ENCODE data around the gene FRMD7.
"Not testable (repeated sequence)": the region's sequence is repeated elsewhere in the genome, so short reads cannot be mapped to it uniquely, and the experiment has no call there.

Gene FRMD7, protein sequence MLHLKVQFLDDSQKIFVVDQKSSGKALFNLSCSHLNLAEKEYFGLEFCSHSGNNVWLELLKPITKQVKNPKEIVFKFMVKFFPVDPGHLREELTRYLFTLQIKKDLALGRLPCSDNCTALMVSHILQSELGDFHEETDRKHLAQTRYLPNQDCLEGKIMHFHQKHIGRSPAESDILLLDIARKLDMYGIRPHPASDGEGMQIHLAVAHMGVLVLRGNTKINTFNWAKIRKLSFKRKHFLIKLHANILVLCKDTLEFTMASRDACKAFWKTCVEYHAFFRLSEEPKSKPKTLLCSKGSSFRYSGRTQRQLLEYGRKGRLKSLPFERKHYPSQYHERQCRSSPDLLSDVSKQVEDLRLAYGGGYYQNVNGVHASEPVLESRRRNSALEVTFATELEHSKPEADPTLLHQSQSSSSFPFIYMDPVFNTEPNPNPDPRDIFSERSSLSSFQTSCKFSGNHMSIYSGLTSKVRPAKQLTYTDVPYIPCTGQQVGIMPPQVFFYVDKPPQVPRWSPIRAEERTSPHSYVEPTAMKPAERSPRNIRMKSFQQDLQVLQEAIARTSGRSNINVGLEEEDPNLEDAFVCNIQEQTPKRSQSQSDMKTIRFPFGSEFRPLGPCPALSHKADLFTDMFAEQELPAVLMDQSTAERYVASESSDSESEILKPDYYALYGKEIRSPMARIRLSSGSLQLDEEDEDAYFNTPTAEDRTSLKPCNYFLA

GRCh38 chrX:132127743-132128142 lies at the start of gene FRMD7:
Gene FRMD7, minus strand, starts transcription at chrX:132128020. Its CDS starts 176 bp downstream, at chrX:132127844.
- DNase-seq: no peak

DNA sequence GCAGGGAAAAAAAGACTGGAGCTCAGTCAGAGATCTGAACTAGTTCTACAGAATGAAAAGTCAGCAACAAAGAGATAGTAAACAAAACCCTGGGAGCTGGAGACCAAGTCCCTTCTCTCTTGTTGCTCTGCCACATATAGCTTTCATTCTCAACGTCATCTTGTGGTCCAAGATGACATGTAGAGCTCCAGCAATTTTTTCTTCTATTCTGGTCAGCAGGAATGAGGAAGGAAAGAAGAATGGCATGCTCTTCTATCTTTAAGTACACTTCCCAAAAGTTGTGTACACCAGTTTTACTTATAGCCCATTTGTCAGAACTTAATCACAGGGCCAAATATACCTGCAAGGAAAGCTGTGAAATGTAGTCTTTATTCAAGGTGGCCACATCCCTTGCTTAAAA lies 45.8 kb upstream of the FRMD7 start:
- DNase-seq: no peak

- DNase-seq: peak in 1 of 2 experiments; percentile 2
Measured at GRCh38 chrX:132171881-132172280, 44.1 kb upstream of the FRMD7 start.

GRCh38 chrX:132171478-132171877 lies 43.7 kb upstream of the FRMD7 start:
- no peak for DNase-seq

DNA sequence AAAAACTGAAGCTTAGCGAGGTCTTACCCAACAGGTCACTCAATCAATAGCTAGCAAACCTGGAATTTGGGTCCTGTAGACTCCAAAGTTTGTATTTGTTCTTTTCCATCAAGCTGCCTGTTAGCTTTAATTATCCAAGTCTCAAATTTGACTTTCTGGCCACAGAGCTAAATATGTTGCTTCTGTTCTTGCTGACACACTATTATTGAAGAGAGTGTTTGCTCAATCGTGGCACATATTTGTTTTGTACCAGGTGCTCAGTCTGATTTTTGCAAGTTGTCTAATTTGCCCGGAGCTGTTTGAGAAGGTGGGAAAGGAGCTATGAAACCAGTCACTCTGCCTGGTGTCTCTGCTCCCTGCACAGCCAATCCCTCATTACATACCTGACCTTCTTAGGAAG lies 41.7 kb upstream of the FRMD7 start:
- DNase-seq: peak; percentile 41 to 77

GRCh38 chrX:132165651-132166050 lies 37.8 kb upstream of the FRMD7 start:
- no peak for DNase-seq

- DNase-seq: no peak
Measured at GRCh38 chrX:132165005-132165404, 37.2 kb upstream of the FRMD7 start.

GRCh38 chrX:132163094-132163493 lies 35.3 kb upstream of the FRMD7 start:
- not testable (repeated sequence) for DNase-seq

GRCh38 chrX:132153166-132153565 lies 25.3 kb upstream of the FRMD7 start:
- DNase-seq: no peak

DNA sequence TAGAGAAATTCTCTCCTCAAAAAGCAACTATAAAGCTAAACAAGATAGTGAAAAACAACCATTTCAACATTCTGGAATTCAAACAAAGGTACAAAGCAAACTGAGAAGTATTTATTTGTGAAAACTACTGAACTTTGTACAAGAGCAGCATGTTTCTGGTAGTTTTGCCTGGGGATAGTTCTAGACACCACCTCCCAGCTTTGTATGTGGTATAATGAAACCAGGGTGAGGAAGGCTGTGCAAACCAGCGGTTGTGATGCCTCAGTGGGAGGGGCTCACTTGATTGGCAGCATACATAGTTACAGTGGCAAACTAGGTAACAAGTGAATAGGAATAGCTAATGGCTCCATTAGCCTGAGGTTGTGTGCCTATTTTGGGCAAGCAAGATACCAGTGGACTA lies 18.6 kb upstream of the FRMD7 start:
- DNase-seq: no peak

- no peak for DNase-seq
Measured at GRCh38 chrX:132144061-132144460, 16.2 kb upstream of the FRMD7 start.

DNA sequence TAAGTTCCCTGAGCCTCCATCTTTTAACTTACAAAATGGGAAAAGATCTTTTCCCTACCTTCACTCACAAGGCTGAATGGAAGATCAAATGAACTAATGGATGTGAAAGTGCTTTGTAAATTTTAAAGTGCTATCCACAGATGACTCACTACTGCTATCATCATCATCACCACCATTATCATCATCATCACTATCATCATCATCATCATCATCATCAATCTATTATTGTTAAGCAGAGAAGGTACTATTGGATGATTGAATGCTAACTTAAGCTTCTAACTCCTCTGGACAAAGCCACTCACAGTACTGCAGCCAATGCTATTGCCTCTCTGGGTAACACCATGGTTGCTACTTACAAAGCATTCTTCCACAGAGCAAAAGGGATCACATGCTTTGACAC lies 1.9 kb downstream of the FRMD7 start:
- no peak for DNase-seq

GRCh38 chrX:132120913-132121312 lies 6.9 kb downstream of the FRMD7 start:
- no peak for DNase-seq

DNA sequence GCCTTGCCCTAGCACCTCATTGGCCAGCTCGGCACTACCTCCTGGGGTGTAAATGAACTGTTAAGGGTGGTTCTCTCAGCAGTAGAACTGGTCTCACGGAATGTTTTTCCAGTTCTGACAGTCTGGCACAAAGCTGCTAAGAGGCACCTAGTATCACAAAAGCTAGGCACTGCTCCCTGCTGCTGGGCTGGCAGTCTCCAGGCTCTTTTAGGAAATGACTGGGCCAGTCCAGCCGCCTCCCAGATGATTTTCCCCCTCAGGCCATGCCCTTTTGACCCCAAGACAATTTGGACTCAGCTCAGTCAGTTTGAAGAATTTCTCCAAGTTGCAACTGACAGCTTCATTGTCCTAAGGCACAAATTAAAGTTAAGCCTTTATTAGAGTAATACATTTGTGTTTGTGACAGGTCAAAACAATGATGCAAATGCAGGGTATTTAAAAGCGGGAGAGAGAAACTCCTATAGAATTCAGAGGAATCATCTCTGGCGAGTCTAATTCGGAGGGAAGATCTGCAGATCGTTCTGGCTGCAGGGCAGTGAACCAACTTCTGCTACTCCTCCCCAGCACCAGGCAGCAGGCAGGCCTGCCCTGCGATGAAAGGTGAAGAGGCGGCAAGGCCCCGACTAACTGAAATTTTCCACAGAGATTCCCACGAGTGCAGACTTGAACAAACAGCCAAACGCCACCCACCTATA lies 7.9 kb downstream of the FRMD7 start:
- no peak for DNase-seq

GRCh38 chrX:132119283-132119682 lies 8.5 kb downstream of the FRMD7 start:
- no peak for DNase-seq

- DNase-seq: no peak
Measured at GRCh38 chrX:132118358-132118757, 9.5 kb downstream of the FRMD7 start.

GRCh38 chrX:132115792-132116191 lies 12.0 kb downstream of the FRMD7 start:
- no peak for DNase-seq

- DNase-seq: no peak
Measured at GRCh38 chrX:132114607-132115006, 13.2 kb downstream of the FRMD7 start.

GRCh38 chrX:132107291-132107690 lies 20.5 kb downstream of the FRMD7 start:
- no peak for DNase-seq

DNA sequence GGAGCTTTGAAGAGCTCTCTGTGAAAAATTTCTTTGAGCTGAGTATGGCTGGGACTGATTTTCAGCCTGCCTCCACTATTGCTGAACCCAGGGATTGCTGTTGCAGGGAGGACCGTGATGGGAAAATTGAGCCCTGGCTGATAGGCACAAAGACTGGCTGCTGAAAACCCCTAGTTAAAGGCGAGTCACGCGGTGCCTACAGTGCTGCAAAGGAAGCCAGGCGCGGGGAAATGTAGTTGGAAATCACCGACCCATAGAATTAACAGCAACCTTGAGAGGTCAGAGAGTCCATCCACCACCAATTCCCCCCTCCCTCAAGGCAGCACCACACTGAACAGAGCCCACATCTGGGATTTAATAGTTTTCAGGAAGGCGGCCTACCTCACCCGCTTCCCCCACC lies 26.0 kb downstream of the FRMD7 start:
- DNase-seq: no peak

DNA sequence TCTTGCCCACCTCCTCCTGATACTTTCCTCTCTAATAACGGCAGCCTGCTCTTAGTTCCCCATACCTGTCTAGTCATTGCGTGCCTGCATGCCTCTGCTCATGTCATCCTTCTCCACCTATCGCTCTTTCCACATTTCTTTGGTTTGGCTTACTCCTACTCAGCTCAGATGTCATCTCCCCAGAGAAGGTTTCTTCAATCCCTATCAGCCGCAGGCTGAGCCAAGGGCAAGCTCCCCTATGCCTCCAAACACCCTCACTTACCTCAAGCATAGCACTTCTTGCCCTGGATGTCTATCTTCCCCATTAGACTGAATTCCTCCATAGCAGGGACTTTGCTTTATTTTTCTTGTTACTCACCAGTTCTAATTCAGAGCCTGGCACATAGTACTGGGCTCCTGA lies 26.6 kb downstream of the FRMD7 start:
- DNase-seq: no peak

GRCh38 chrX:132098704-132099103 lies 29.1 kb downstream of the FRMD7 start:
- DNase-seq: not testable (repeated sequence)

- DNase-seq: no peak
Measured at GRCh38 chrX:132094164-132094563, 33.7 kb downstream of the FRMD7 start.
